H9 (cell line): ENCODE measurements around the gene MRPS34. TPM values are rescaled to one million over a fixed set of nuclear protein-coding genes. Genes with fewer than 3 reads are reported as not detected.

Source experiments
- DNase-seq: peaks from one replicate; pipeline ENCODE4 v3.0.0-alpha.2; 2017
- H2AFZ ChIP-seq: one replicate; pipeline ENCODE4 v1.6.1; 2013; ENCODE audit warnings: mild to moderate bottlenecking, low read length, control low read depth, moderate library complexity
- H2AK5ac ChIP-seq: 2 replicates; pipeline ENCODE4 v1.6.1; 2013; ENCODE audit warnings: low read length, control low read depth, mixed read lengths; ENCODE audit not compliant: insufficient read length
- H2BK120ac ChIP-seq: one replicate; pipeline ENCODE4 v1.6.1; 2013; ENCODE audit warnings: low read depth, mild to moderate bottlenecking, low read length, control low read depth, inconsistent platforms; ENCODE audit not compliant: poor library complexity, severe bottlenecking
- H2BK12ac ChIP-seq: 2 replicates; pipeline ENCODE4 v1.6.1; 2013; ENCODE audit warnings: low read length, control low read depth, mixed read lengths, low read depth; ENCODE audit not compliant: insufficient read length
- H2BK15ac ChIP-seq: 2 replicates; pipeline ENCODE4 v1.6.1; 2013; ENCODE audit warnings: low read depth, low read length, control low read depth
- H2BK20ac ChIP-seq: one replicate; pipeline ENCODE4 v1.6.1; 2013; ENCODE audit warnings: low read depth, mild to moderate bottlenecking, low read length, control low read depth, inconsistent platforms; ENCODE audit not compliant: poor library complexity, severe bottlenecking
- H2BK5ac ChIP-seq: 2 replicates; pipeline ENCODE4 v1.6.1; 2013; ENCODE audit warnings: low read length, control low read depth, mixed read lengths; ENCODE audit not compliant: insufficient read length
- H3K14ac ChIP-seq: 2 replicates; pipeline ENCODE4 v1.6.1; 2013; ENCODE audit warnings: low read length, control low read depth; ENCODE audit not compliant: insufficient read depth
- H3K18ac ChIP-seq: 2 replicates; pipeline ENCODE4 v1.6.1; 2013; ENCODE audit warnings: low read depth, mild to moderate bottlenecking, mixed read lengths, low read length, control low read depth; ENCODE audit not compliant: insufficient read length
- H3K23ac ChIP-seq: 2 replicates; pipeline ENCODE4 v1.6.1; 2013; ENCODE audit warnings: low read length, control low read depth, mixed read lengths, low read depth; ENCODE audit not compliant: insufficient read length
- H3K23me2 ChIP-seq: 2 replicates; pipeline ENCODE4 v1.6.1; 2013; ENCODE audit warnings: low read depth, mild to moderate bottlenecking, mixed read lengths, low read length, control low read depth; ENCODE audit not compliant: insufficient read length, poor library complexity, severe bottlenecking
- H3K27ac ChIP-seq: 2 replicates; pipeline ENCODE4 v1.5.1; 2013; ENCODE audit warnings: low read length, control low read depth, mixed read lengths, low read depth; ENCODE audit not compliant: insufficient read length
- H3K27me3 ChIP-seq: 2 replicates; pipeline ENCODE4 v1.6.1; 2013; ENCODE audit warnings: low read length, control low read depth, inconsistent platforms; ENCODE audit not compliant: insufficient read depth
- H3K4ac ChIP-seq: 2 replicates; pipeline ENCODE4 v1.6.1; 2013; ENCODE audit warnings: low read depth, mild to moderate bottlenecking, control low read depth, inconsistent platforms, low read length, moderate library complexity
- H3K4me1 ChIP-seq: 2 replicates; pipeline ENCODE4 v1.6.1; 2013; ENCODE audit warnings: low read length, control low read depth, inconsistent platforms; ENCODE audit not compliant: insufficient read depth
- H3K4me2 ChIP-seq: 2 replicates; pipeline ENCODE4 v1.6.1; 2013; ENCODE audit warnings: low read length, control low read depth, mixed read lengths; ENCODE audit not compliant: insufficient read length, insufficient read depth
- H3K56ac ChIP-seq: 2 replicates; pipeline ENCODE4 v1.6.1; 2013; ENCODE audit warnings: low read depth, mild to moderate bottlenecking, mixed read lengths, low read length, control low read depth; ENCODE audit not compliant: insufficient read length
- H3K79me1 ChIP-seq: 2 replicates; pipeline ENCODE4 v1.6.1; 2013; ENCODE audit warnings: low read depth, mild to moderate bottlenecking, moderate library complexity, low read length, control low read depth, inconsistent platforms; ENCODE audit not compliant: insufficient read depth, poor library complexity, severe bottlenecking
- H3K79me2 ChIP-seq: 2 replicates; pipeline ENCODE4 v1.6.1; 2013; ENCODE audit warnings: low read length, control low read depth, inconsistent platforms; ENCODE audit not compliant: insufficient read depth
- H3K9ac ChIP-seq: 2 replicates; pipeline ENCODE4 v1.6.1; 2013; ENCODE audit warnings: low read length, control low read depth, mixed read lengths; ENCODE audit not compliant: insufficient read length; ENCODE audit errors: extremely low read depth
- H3K9me3 ChIP-seq: one replicate; pipeline ENCODE4 v1.6.1; 2013; ENCODE audit warnings: low read depth, low read length, inconsistent platforms; ENCODE audit not compliant: control insufficient read depth
- H3T11ph ChIP-seq: one replicate; pipeline ENCODE4 v1.6.1; 2013; ENCODE audit warnings: mild to moderate bottlenecking, low read length, control low read depth, inconsistent platforms
- H4K20me1 ChIP-seq: one replicate; pipeline ENCODE4 v1.6.1; 2013; ENCODE audit not compliant: control insufficient read depth, insufficient read length, insufficient read depth
- H4K5ac ChIP-seq: 2 replicates; pipeline ENCODE4 v1.6.1; 2013; ENCODE audit warnings: low read depth, mild to moderate bottlenecking, mixed read lengths, low read length, control low read depth; ENCODE audit not compliant: insufficient read length
- H4K8ac ChIP-seq: replicated peaks from 2 replicates; pipeline ENCODE4 v1.6.1; 2013; ENCODE audit warnings: low read length, control low read depth, mixed read lengths, low read depth; ENCODE audit not compliant: insufficient read length
- H4K91ac ChIP-seq: 2 replicates; pipeline ENCODE4 v1.6.1; 2013; ENCODE audit warnings: low read depth, mild to moderate bottlenecking, moderate library complexity, mixed read lengths, low read length, control low read depth; ENCODE audit not compliant: insufficient read length
- H3K27ac Mint-ChIP-seq, 3 experiments: 2 replicates in 2 of 3; 3 replicates in 1 of 3; pipeline ENCODE4 v1.8.0; 2020 to 2021; ENCODE audit warnings: mixed read lengths in 3 of 3, mild to moderate bottlenecking in 1 of 3, moderate library complexity in 1 of 3
- H3K27me3 Mint-ChIP-seq: 2 replicates; pipeline ENCODE4 v1.8.0; 2021; ENCODE audit warnings: low read depth, mild to moderate bottlenecking, moderate library complexity, mixed read lengths
- H3K36me3 Mint-ChIP-seq, 3 experiments: 2 replicates in 2 of 3; 3 replicates in 1 of 3; pipeline ENCODE4 v1.8.0; 2020 to 2021; ENCODE audit warnings: low read depth in 3 of 3, mixed read lengths in 3 of 3; ENCODE audit not compliant: insufficient read depth in 1 of 3
- H3K4me1 Mint-ChIP-seq, 2 experiments: 2 replicates each; pipeline ENCODE4 v1.8.0; 2020; ENCODE audit warnings: mixed read lengths in 2 of 2
- H3K4me3 Mint-ChIP-seq, 2 experiments: 2 replicates in 1 of 2; 3 replicates in 1 of 2; pipeline ENCODE4 v1.8.0; 2020 to 2021; ENCODE audit warnings: mild to moderate bottlenecking in 2 of 2, mixed read lengths in 2 of 2, moderate library complexity in 1 of 2
- H3K9me3 Mint-ChIP-seq, 2 experiments: 2 replicates in 1 of 2; 3 replicates in 1 of 2; pipeline ENCODE4 v1.8.0; 2020; ENCODE audit warnings: mild to moderate bottlenecking in 2 of 2, mixed read lengths in 2 of 2, moderate library complexity in 1 of 2
- WGBS: extraction: QIAGEN DNeasy Blood & Tissue Kit; methylation state at CpG from one replicate; pipeline ENCODE4 v1.1.7; 2013; ENCODE audit warnings: missing lambda C conversion rate, low lambda C conversion rate, mixed read lengths; ENCODE audit not compliant: insufficient read length; ENCODE audit errors: extremely low coverage; 5-methylcytosine and 5-hydroxymethylcytosine counted together
- total RNA-seq: library from RNA; stranded (reverse); gene quantifications from 2 replicates; pipeline ENCODE4 v1.2.1, GENCODE V29; 2021
- TF ChIP-seq, protein P1 (sequence below): fragments of 200-600 bp; sonication (generic); conservative IDR thresholded peaks from 3 replicates; pipeline ENCODE4 v1.8.0; 2021; ENCODE audit warnings: antibody characterized with exemption, mild to moderate bottlenecking

Gene MRPS34
- total RNA-seq, 1 experiment from 2014 or later = 205 TPM

DNA sequence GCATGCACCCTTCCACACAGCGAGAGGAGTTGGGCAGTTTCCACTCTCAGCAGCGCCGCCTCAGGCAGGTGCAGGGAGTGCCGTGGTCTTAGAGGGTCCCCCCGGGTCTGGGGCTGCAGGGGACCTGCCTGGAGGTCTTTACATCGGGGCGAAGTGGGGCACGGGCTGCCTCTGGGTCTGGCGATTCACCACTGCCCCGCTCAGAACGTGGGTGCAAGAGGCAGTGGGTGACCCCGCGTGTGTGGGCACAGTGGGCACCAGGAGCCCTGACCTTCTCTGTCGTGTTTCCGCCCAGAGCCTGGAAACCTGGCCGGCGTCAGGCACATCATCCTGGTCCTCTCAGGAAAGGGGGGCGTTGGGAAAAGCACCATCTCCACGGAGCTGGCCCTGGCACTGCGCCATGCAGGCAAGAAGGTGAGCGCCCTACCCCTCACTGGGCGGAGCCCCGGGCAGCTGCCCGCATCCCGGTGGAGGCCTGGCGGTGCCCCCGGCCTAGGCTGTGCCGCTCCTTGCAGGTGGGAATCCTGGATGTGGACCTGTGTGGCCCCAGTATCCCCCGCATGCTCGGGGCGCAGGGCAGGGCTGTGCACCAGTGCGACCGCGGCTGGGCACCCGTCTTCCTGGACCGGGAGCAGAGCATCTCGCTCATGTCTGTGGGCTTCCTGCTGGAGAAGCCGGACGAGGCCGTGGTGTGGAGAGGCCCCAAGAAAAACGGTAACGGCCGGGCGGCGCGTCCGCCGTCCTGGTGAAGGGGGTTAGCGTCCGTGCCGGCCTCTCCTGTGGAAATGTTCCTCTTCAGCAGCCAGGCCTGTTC lies 13.5 kb upstream of the MRPS34 start:
- no peak overlapping the region for H4K91ac ChIP-seq
- peaks cover 5% of the 10 kb centered on the region for H3K23me2 ChIP-seq
- no CpG with 5 or more reads among the region's 51 CpGs for WGBS
- no peaks in the 10 kb centered on the region for H3K9me3 ChIP-seq
- H3K27me3 ChIP-seq = no peaks in the 10 kb centered on the region
- no peak overlapping the region for H2BK15ac ChIP-seq
- no peak overlapping the region for H2BK120ac ChIP-seq
- TF ChIP-seq, protein P1, sequence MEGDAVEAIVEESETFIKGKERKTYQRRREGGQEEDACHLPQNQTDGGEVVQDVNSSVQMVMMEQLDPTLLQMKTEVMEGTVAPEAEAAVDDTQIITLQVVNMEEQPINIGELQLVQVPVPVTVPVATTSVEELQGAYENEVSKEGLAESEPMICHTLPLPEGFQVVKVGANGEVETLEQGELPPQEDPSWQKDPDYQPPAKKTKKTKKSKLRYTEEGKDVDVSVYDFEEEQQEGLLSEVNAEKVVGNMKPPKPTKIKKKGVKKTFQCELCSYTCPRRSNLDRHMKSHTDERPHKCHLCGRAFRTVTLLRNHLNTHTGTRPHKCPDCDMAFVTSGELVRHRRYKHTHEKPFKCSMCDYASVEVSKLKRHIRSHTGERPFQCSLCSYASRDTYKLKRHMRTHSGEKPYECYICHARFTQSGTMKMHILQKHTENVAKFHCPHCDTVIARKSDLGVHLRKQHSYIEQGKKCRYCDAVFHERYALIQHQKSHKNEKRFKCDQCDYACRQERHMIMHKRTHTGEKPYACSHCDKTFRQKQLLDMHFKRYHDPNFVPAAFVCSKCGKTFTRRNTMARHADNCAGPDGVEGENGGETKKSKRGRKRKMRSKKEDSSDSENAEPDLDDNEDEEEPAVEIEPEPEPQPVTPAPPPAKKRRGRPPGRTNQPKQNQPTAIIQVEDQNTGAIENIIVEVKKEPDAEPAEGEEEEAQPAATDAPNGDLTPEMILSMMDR = peak; percentile 31; the same call in 1 of the 3 replicates
- H3K56ac ChIP-seq = no peak overlapping the region
- Mint-ChIP-seq H3K27me3 (peaks cover 2% of the 10 kb centered on the region; the same call in 1 of the 2 replicates), H3K9me3 (no peaks in the 10 kb centered on the region), H3K27ac (no peak overlapping the region; a peak in 1 of 7 replicates), H3K4me1 (peaks cover 4 to 10% of the 10 kb centered on the region in 2 experiments), H3K36me3 (peaks cover 5 to 18% (median 17%) of the 10 kb centered on the region in 3 experiments; a peak in 6 of 7 replicates), H3K4me3 (no peak overlapping the region)
- H3K14ac ChIP-seq = no peak overlapping the region; the same call in 1 of the 2 replicates
- no peak overlapping the region for H3K23ac ChIP-seq
- H4K20me1 ChIP-seq = no peaks in the 10 kb centered on the region
- H2BK5ac ChIP-seq = no peak overlapping the region
- no peak overlapping the region for H3K18ac ChIP-seq
- DNase-seq = peak; percentile 35
- H3K79me2 ChIP-seq = peaks cover 8% of the 10 kb centered on the region; the same call in 1 of the 2 replicates
- H3K4me1 ChIP-seq = no peaks in the 10 kb centered on the region; the same call in 1 of the 2 replicates
- no peak overlapping the region for H4K5ac ChIP-seq
- H3K9ac ChIP-seq = no peak overlapping the region
- no peak overlapping the region for H2BK12ac ChIP-seq
- H3K4ac ChIP-seq = no peak overlapping the region
- no peak overlapping the region for H3K4me2 ChIP-seq
- H3T11ph ChIP-seq = no peak overlapping the region
- H4K8ac ChIP-seq = no peak overlapping the region
- no peak overlapping the region for H2AK5ac ChIP-seq
- no peak overlapping the region for H2BK20ac ChIP-seq
- peaks cover 5% of the 10 kb centered on the region for H3K79me1 ChIP-seq
- no peak overlapping the region for H3K27ac ChIP-seq
- H2AFZ ChIP-seq = no peak overlapping the region
